ENCODE results near the gene GCNT1.
"Not testable (repeated sequence)": the region's sequence is repeated elsewhere in the genome, so short reads cannot be mapped to it uniquely, and the experiment has no call there.

GCNT1 gene

DNA sequence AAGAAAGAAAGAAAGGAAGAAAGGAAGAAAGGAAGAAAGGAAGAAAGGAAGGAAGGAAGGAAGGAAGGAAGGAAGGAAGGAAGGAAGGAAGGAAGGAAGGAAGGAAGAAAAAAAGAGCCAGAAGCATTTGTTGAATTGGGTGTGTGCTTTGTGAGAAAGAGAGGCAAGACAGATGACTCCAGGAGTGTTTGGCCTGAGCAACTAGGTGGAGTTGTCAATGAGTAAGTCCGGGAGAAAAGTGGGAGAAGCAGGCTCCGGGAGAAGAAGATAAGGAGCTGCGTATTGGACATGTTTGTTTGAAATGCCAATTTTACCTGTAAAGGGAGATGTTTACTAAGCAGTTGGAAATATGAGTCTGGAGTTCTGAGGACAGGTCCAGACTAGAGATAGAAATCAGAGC lies 15.1 kb upstream of the GCNT1 start:
- DNase-seq (ENCODE audit: low read depth) = no peak

DNA sequence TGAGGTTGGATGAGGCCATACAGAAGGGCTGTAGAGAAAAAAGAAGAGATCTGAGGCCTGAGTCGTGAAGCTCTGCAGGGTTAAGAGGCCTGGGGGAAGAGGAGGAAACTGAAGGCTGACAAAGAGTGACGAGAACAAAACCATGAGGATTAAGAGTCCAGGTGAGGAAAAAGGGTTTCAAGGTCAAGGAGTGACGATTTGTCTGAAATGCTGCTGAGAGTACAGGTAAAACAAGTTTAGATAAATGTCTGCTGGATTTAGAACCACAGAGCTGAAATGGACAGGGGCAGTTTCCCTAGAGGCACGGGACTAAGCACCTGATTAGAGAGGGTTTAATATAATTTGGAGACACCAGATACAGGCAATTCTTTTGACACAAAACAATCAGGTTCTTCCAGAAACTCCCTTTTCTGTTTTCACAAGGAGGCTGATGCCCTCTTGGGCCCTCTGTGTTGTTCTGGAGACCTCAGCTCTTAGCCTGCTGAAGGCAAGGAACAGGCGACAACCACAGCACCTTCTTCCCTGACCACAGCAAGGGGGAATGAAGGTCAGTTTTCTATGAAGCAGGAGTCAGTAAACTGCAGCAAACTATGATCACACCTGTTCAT lies 14.6 kb upstream of the GCNT1 start:
- no peak for DNase-seq (ENCODE audit: low read depth)

GRCh38 chr9:76445976-76446375 lies 13.0 kb upstream of the GCNT1 start:
- DNase-seq (ENCODE audit: low read depth) = no peak

DNA sequence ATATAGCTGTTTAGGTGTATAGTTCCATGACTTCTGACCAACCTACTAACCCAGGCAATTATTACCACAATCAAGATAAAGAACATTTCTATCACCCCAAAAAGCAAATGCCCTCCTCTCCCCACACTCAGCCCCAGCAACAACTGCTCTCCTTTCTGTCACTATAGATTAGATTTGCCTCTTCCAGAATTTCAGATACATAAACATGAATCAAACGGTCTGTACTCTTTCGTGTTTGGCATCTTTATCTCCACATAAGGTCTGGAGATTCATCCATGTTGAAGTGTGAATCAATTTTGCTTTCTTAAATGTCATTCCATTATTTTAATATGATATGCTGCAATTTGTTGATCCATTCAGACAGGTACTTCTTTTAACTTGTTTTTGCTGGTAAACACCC lies 10.5 kb upstream of the GCNT1 start:
- no peak for DNase-seq (ENCODE audit: low read depth)

DNA sequence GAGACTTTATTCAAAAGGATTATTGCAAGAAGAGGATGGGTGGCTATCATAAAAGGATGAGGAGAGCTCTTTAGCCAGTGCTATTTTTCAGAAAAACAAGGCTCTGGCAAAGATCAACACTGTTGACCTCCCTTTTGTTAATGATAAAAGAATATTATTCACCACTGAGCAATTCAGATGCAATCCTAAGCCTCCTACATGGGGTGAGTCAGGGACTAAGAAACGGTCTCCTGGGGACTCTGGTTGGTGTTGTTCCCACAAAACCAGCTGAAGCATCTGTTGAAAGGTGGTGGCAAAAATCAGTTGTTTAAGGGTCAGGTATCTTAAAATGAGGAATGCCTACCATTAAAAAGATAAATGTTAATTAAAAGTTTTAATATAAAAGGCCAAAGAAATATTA lies 7.7 kb upstream of the GCNT1 start:
- peak; percentile 71 for DNase-seq (ENCODE audit: low read depth)

GRCh38 chr9:76452839-76453238 lies 6.1 kb upstream of the GCNT1 start:
- peak; percentile 21 for DNase-seq (ENCODE audit: low read depth)

DNA sequence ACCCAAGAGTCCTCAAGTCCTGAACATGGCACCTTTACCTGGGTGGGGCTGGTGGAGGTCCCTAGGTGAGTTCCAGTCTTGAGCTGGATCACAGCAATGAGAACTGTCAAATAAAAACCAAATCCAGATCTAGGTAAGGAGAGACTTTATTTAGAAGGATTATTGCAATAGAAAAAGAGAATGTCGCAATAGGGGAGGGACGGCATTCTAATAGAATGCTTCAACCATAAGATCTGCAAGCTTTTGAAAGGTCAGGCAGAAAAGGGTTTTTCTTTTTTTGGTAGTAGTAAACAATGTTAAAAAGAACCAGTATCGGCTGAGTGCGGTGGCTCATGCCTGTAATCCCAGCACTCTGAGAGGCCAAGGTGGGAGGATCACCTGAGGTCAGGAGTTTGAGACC lies 5.2 kb upstream of the GCNT1 start:
- peak; percentile 37 for DNase-seq (ENCODE audit: low read depth)

DNA sequence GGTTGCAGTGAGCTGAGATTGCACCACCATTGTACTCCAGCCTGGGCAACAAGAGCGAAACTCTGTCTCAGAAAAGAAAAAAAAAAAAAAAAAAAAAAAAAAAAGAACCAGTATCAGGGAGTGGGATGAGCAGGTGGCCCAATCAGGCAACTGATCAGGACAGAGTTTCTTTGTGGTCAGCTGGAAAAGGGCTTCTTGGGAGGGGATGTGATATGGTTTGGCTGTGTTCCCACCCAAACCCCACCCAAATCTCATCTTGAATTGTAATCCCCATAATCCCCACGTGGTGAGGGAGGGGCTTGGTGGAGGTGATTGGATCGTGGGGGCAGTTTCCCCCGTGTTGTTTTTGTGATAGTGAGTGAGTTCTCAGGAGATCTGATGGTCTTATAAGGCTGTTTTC lies 4.7 kb upstream of the GCNT1 start:
- DNase-seq (ENCODE audit: low read depth) = no peak

GRCh38 chr9:76456202-76456926 lies 2.6 kb upstream of the GCNT1 start:
- peak; percentile 14 for DNase-seq (ENCODE audit: low read depth)

GRCh38 chr9:76459694-76460635 lies 983 bp downstream of the GCNT1 start:
- DNase-seq (ENCODE audit: low read depth) = peak; percentile 17

- no peak for DNase-seq (ENCODE audit: low read depth)
Observed at GRCh38 chr9:76462126-76462525, 3.1 kb downstream of the GCNT1 start.

GRCh38 chr9:76463211-76463610 lies 4.2 kb downstream of the GCNT1 start:
- DNase-seq (ENCODE audit: low read depth) = no peak

- no peak for DNase-seq (ENCODE audit: low read depth)
Observed at GRCh38 chr9:76464706-76465105, 5.7 kb downstream of the GCNT1 start.

- DNase-seq (ENCODE audit: low read depth) = no peak
Observed at GRCh38 chr9:76465442-76466298, 6.7 kb downstream of the GCNT1 start.

DNA sequence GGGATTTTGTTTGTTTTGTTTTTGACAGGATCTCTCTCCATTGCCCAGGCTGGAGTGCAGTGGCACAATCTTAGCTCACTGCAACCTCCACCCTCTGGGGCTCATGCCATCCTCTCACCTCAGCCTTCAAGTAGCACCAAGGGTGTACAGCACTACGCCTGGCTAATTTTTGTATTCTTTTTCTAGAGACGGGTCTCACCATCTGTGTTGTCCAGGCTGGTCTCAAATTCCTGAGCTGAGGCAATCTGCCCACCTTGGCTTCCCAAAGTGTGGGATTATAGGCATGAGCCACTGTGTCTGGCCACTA lies 7.3 kb downstream of the GCNT1 start:
- DNase-seq (ENCODE audit: low read depth) = no peak

DNA sequence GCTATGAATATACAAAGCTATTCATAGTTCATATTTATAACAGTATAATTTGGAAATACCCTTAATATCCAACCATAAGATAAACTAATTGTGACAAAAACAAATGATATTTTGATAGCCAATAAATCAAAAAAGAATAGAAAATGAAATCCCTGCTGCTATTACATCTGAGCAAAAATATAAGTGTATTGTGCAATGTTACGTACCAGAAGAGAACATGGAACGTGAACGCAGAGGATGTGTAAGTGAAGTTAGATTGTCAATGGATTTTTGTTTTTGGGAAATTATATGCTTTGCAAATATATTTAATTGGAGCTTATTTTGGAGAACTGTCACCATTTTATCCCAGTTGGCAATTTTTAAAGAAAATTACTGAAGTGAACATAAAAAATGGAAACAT lies 15.4 kb downstream of the GCNT1 start:
- DNase-seq (ENCODE audit: low read depth) = no peak

DNA sequence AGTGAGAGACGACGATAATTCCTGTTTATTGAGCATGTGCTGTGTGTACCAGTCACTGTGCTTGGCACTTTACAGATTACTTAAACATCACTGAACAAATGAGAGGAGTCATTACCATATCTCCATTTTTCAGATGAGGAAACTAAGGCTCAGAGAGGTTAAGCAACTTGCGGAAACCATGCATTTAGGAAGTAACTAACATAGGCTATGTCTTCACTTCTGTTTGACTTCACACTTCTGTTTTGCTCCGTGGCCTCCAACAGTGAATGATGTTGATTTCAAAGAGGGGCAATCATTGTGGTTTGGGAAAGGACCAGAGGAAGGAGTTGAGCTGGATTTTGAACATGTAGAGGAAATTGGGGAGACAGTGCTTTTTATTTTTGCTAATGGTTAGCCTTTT lies 16.7 kb downstream of the GCNT1 start:
- no peak for DNase-seq (ENCODE audit: low read depth)

GRCh38 chr9:76477818-76478217 lies 18.8 kb downstream of the GCNT1 start:
- DNase-seq (ENCODE audit: low read depth) = not testable (repeated sequence)

DNA sequence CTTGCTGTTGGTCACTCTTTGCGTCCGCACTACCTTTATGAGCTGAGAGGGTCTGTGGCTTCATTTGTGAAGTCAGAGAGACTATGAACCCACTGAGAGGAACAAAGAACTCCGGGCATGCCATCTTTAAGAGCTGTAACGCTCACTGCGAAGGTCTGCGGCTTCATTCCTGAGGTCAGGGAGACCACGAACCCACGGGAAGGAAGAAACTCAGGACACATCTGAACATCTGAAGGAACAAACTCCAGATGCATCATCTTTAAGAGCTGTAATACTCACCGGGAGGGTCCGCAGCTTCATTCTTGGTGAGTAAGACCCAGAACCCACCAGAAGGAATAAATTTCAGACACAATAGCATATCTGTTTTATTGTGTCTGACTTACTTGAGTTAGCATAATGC lies 19.2 kb downstream of the GCNT1 start:
- no peak for DNase-seq (ENCODE audit: low read depth)

GRCh38 chr9:76479337-76479736 lies 20.4 kb downstream of the GCNT1 start:
- DNase-seq (ENCODE audit: low read depth) = not testable (repeated sequence)

DNA sequence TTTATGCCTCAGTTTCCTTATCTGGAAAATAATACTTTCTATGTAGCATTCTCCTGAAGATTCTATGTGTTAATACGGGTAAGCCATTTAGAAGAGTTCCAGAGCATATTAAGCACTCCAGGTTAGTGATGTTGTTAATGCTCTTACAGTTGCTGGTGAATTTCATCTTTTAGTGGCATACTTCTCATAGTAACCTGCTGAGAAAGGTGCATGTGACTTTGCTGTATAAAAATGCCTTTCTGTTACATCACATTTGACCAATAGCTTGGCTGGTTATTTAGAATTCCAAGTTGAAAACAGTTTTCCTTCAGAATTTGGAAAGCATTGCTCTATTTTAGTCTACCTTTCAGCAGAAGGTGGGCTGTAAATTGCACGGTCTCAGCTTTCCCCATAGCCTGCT lies 27.2 kb downstream of the GCNT1 start:
- DNase-seq (ENCODE audit: low read depth) = no peak
